OCI-LY3 (cell line): ENCODE measurements around the gene OR10T2.

ENCODE experiments used
- CTCF ChIP-seq: fragments of 200-600, 300-600 bp; sonication (generic); IDR thresholded peaks from 2 replicates; pipeline ENCODE4 v1.5.1; 2014; ENCODE audit warnings: antibody characterized with exemption, low read length, low read depth
- EZH2phosphoT487 ChIP-seq: fragments of 200-600 bp; shearing (Covaris generic); IDR thresholded peaks from 2 replicates; pipeline ENCODE4 v1.6.1; 2018; ENCODE audit warnings: antibody characterized with exemption, mixed run types, low read depth

GRCh38 chr1:158374860-158375259 is 24.4 kb downstream of the OR10T2 start:
- TF ChIP-seq CTCF = no peak
- TF ChIP-seq EZH2phosphoT487 = no peak
